HG03469 (cell line): ENCODE results near the gene ROR2.
"Not testable (repeated sequence)": the region's sequence is repeated elsewhere in the genome, so short reads cannot be mapped to it uniquely, and the experiment has no call there.

Source experiments
- ATAC-seq: cut with Tn5 transposase; IDR thresholded peaks from one replicate; pipeline ENCODE4 v1.9.1; 2021; ENCODE audit warnings: mild to moderate bottlenecking, moderate library complexity, moderate number of reproducible peaks; ENCODE audit not compliant: unreplicated experiment

ROR2 gene

GRCh38 chr9:91803970-91804752 is 145.9 kb downstream of the ROR2 start:
- no peak for ATAC-seq

GRCh38 chr9:91803151-91803940 is 146.7 kb downstream of the ROR2 start:
- ATAC-seq, result no peak

- ATAC-seq, result no peak
Observed at GRCh38 chr9:91802391-91802790, 147.6 kb downstream of the ROR2 start.

GRCh38 chr9:91800473-91801030 is 149.5 kb downstream of the ROR2 start:
- ATAC-seq, result no peak

- ATAC-seq, result no peak
Observed at GRCh38 chr9:91799113-91799744, 150.8 kb downstream of the ROR2 start.

GRCh38 chr9:91798273-91799112 is 151.5 kb downstream of the ROR2 start:
- ATAC-seq, result not testable (repeated sequence)

GRCh38 chr9:91797517-91797916 is 152.5 kb downstream of the ROR2 start:
- ATAC-seq, result not testable (repeated sequence)

- not testable (repeated sequence) for ATAC-seq
Observed at GRCh38 chr9:91796516-91796915, 153.5 kb downstream of the ROR2 start.

GRCh38 chr9:91795598-91796241 is 154.3 kb downstream of the ROR2 start:
- no peak for ATAC-seq

GRCh38 chr9:91793371-91793770 is 156.7 kb downstream of the ROR2 start:
- not testable (repeated sequence) for ATAC-seq

GRCh38 chr9:91790917-91791316 is 159.1 kb downstream of the ROR2 start:
- ATAC-seq, result no peak

- ATAC-seq, result no peak
Observed at GRCh38 chr9:91789941-91790340, 160.1 kb downstream of the ROR2 start.

- no peak for ATAC-seq
Observed at GRCh38 chr9:91787931-91788330, 162.1 kb downstream of the ROR2 start.

- no peak for ATAC-seq
Observed at GRCh38 chr9:91786132-91786896, 163.7 kb downstream of the ROR2 start.

- ATAC-seq, result no peak
Observed at GRCh38 chr9:91785447-91785842, 164.6 kb downstream of the ROR2 start.

- no peak for ATAC-seq
Observed at GRCh38 chr9:91784673-91785446, 165.2 kb downstream of the ROR2 start.

- ATAC-seq, result no peak
Observed at GRCh38 chr9:91783876-91784672, 166.0 kb downstream of the ROR2 start.

GRCh38 chr9:91783411-91783810 is 166.6 kb downstream of the ROR2 start:
- ATAC-seq, result no peak
